ENCODE results near the gene CDC42EP3.

Gene CDC42EP3

GRCh38 chr2:37618326-37618725 lies 53.1 kb downstream of the CDC42EP3 start:
- no peak for DNase-seq (ENCODE audit: low spot score)

GRCh38 chr2:37617119-37617892 lies 54.1 kb downstream of the CDC42EP3 start:
- DNase-seq (ENCODE audit: low spot score), result no peak

- DNase-seq (ENCODE audit: low spot score), result no peak
These were observed 54.8 kb downstream of the CDC42EP3 start for GRCh38 chr2:37616677-37617005.

- DNase-seq (ENCODE audit: low spot score), result no peak
These were observed 55.4 kb downstream of the CDC42EP3 start for GRCh38 chr2:37615804-37616676.

GRCh38 chr2:37614061-37614738 lies 57.2 kb downstream of the CDC42EP3 start:
- DNase-seq (ENCODE audit: low spot score), result peak; percentile 78

- no peak for DNase-seq (ENCODE audit: low spot score)
These were observed 59.1 kb downstream of the CDC42EP3 start for GRCh38 chr2:37612382-37612781.

GRCh38 chr2:37610638-37611289 lies 60.7 kb downstream of the CDC42EP3 start:
- DNase-seq (ENCODE audit: low spot score), result no peak

- no peak for DNase-seq (ENCODE audit: low spot score)
These were observed 61.7 kb downstream of the CDC42EP3 start for GRCh38 chr2:37609782-37610181.

- peak; percentile 41 for DNase-seq (ENCODE audit: low spot score)
These were observed 66.7 kb downstream of the CDC42EP3 start for GRCh38 chr2:37604716-37605115.

- DNase-seq (ENCODE audit: low spot score), result no peak
These were observed 68.7 kb downstream of the CDC42EP3 start for GRCh38 chr2:37602702-37603101.

- no peak for DNase-seq (ENCODE audit: low spot score)
These were observed 69.4 kb downstream of the CDC42EP3 start for GRCh38 chr2:37602040-37602439.

- DNase-seq (ENCODE audit: low spot score), result no peak
These were observed 69.9 kb downstream of the CDC42EP3 start for GRCh38 chr2:37601569-37601968.

- DNase-seq (ENCODE audit: low spot score), result no peak
These were observed 70.7 kb downstream of the CDC42EP3 start for GRCh38 chr2:37600735-37601134.

GRCh38 chr2:37599688-37600525 lies 71.5 kb downstream of the CDC42EP3 start:
- DNase-seq (ENCODE audit: low spot score), result no peak

GRCh38 chr2:37593694-37594093 lies 77.7 kb downstream of the CDC42EP3 start:
- DNase-seq (ENCODE audit: low spot score), result no peak

- DNase-seq (ENCODE audit: low spot score), result no peak
These were observed 78.4 kb downstream of the CDC42EP3 start for GRCh38 chr2:37593024-37593423.

All from kidney tubule cell (primary cell).